WTC11 (cell line): ENCODE measurements around the gene IMPDH2. TPM values are rescaled to one million over a fixed set of nuclear protein-coding genes. Genes with fewer than 3 reads are reported as not detected.

Experiments
- ATAC-seq: fragments of 200-7000 bp; cut with Tn5 transposase; 2 replicates; pipeline ENCODE4 v1.10.0; 2021; ENCODE audit warnings: mild to moderate bottlenecking, moderate library complexity
- CTCF ChIA-PET: fragments of 300-600 bp; sonication (Branson Sonifier 250); formaldehyde crosslinking; loops from one replicate; lab custom pipeline; 2021; ENCODE audit warnings: antibody characterized with exemption; lab: Charles Lee
- POLR2A ChIA-PET: fragments of 350-600 bp; sonication (Branson Sonifier 250); formaldehyde crosslinking; loops from one replicate; lab custom pipeline; 2021; ENCODE audit warnings: antibody characterized with exemption; lab: Charles Lee
- DNase-seq: peaks from one replicate; pipeline ENCODE4 v3.0.0; 2021; ENCODE audit warnings: low spot score
- H3K27ac Mint-ChIP-seq: 2 replicates; pipeline ENCODE4 v1.8.0; 2021; ENCODE audit warnings: mixed read lengths
- H3K27me3 Mint-ChIP-seq: 2 replicates; pipeline ENCODE4 v1.8.0; 2021; ENCODE audit warnings: low read depth, mild to moderate bottlenecking, moderate library complexity, mixed read lengths
- H3K36me3 Mint-ChIP-seq: 2 replicates; pipeline ENCODE4 v1.8.0; 2021; ENCODE audit warnings: mixed read lengths
- H3K4me1 Mint-ChIP-seq: 2 replicates; pipeline ENCODE4 v1.8.0; 2022; ENCODE audit warnings: mixed read lengths
- H3K4me3 Mint-ChIP-seq: 2 replicates; pipeline ENCODE4 v1.8.0; 2021; ENCODE audit warnings: mild to moderate bottlenecking, moderate library complexity, mixed read lengths
- H3K9me3 Mint-ChIP-seq: 2 replicates; pipeline ENCODE4 v1.8.0; 2021; ENCODE audit warnings: mixed read lengths
- AR ChIP-seq: fragments of 250-450 bp; sonication (Bioruptor Pico); IDR thresholded peaks from 2 replicates; pipeline ENCODE4 v1.9.0; 2021; ENCODE audit warnings: mild to moderate bottlenecking
- ARID4B ChIP-seq: sonication (generic); formaldehyde crosslinking; IDR thresholded peaks from 2 replicates; pipeline ENCODE4 v1.8.0; 2023; ENCODE audit warnings: missing genetic modification reagents, mild to moderate bottlenecking, borderline replicate concordance
- E2F4 ChIP-seq: sonication (generic); formaldehyde crosslinking; IDR thresholded peaks from 2 replicates; pipeline ENCODE4 v1.8.1; 2022; ENCODE audit warnings: low read depth, mild to moderate bottlenecking, moderate library complexity, missing genetic modification reagents, borderline replicate concordance
- FOXP1 ChIP-seq: sonication (generic); formaldehyde crosslinking; IDR thresholded peaks from 2 replicates; pipeline ENCODE4 v1.8.0; 2022; ENCODE audit warnings: missing genetic modification reagents, mild to moderate bottlenecking, moderate library complexity, borderline replicate concordance
- IRF2 ChIP-seq: sonication (generic); formaldehyde crosslinking; IDR thresholded peaks from 2 replicates; pipeline ENCODE4 v1.8.0; 2022; ENCODE audit warnings: low read depth, missing genetic modification reagents, borderline replicate concordance
- NFATC4 ChIP-seq: fragments of 250-450 bp; sonication (Bioruptor Pico); IDR thresholded peaks from 2 replicates; pipeline ENCODE4 v1.9.0; 2021; ENCODE audit warnings: mild to moderate bottlenecking
- RORB ChIP-seq: fragments of 250-450 bp; sonication (Bioruptor Pico); IDR thresholded peaks from 2 replicates; pipeline ENCODE4 v1.9.0; 2021; ENCODE audit warnings: mild to moderate bottlenecking
- SP1 ChIP-seq: sonication (generic); formaldehyde crosslinking; conservative IDR thresholded peaks from 2 replicates; pipeline ENCODE4 v1.8.1; 2022; ENCODE audit warnings: missing genetic modification reagents
- TP53 ChIP-seq: sonication (generic); formaldehyde crosslinking; IDR thresholded peaks from 2 replicates; pipeline ENCODE4 v1.8.1; 2023; ENCODE audit warnings: mild to moderate bottlenecking, missing genetic modification reagents
- ZNF263 ChIP-seq: sonication (generic); formaldehyde crosslinking; IDR thresholded peaks from 2 replicates; pipeline ENCODE4 v1.8.1; 2022; ENCODE audit warnings: low read depth, mild to moderate bottlenecking, moderate library complexity, missing genetic modification reagents
- ZNF423 ChIP-seq: fragments of 250-450 bp; sonication (Bioruptor Pico); IDR thresholded peaks from 2 replicates; pipeline ENCODE4 v2.1.2; 2022; ENCODE audit warnings: mild to moderate bottlenecking, moderate library complexity
- ZNF425 ChIP-seq: fragments of 250-450 bp; sonication (Bioruptor Pico); conservative IDR thresholded peaks from 2 replicates; pipeline ENCODE4 v1.9.0; 2021; ENCODE audit warnings: mild to moderate bottlenecking
- total RNA-seq: library from RNA; stranded (reverse); gene quantifications from 3 replicates; pipeline ENCODE4 v1.2.3, GENCODE V29; 2021
- TF ChIP-seq, protein P1 (sequence below): sonication (generic); formaldehyde crosslinking; IDR thresholded peaks from 2 replicates; pipeline ENCODE4 v1.8.0; 2023; ENCODE audit warnings: mild to moderate bottlenecking, missing genetic modification reagents
- TF ChIP-seq, protein P2 (sequence below): fragments of 200-600 bp; IDR thresholded peaks from 2 replicates; pipeline ENCODE4 v1.8.0; 2022; ENCODE audit warnings: antibody characterized with exemption

Gene IMPDH2
- total RNA-seq, 1 experiment from 2014 or later = 452 TPM

DNA sequence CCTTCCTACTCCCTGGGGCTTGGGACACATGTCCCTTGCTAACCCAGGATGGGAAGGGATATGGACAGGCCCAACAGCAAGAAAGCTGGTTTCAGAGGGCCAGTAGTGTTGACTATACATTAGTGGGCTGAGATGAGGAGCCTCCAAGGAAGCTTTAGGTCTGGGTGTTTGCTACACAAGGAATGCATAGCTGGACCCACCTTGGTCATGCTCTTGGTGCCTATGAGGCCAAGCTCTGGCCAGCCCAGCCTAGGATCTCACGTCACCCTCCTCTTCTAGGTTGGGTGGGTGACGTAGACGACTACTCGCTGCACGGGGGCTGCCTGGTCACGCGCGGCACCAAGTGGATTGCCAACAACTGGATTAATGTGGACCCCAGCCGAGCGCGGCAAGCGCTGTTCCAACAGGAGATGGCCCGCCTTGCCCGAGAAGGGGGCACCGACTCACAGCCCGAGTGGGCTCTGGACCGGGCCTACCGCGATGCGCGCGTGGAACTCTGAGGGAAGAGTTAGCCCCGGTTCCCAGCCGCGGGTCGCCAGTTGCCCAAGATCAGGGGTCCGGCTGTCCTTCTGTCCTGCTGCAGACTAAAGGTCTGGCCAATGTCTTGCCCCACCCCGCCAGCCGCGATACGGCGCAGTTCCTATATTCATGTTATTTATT lies 22.7 kb downstream of the IMPDH2 start:
- POLR2A ChIA-PET = interaction anchor here (0.6 to 4.6 kb wide), 19 partner anchors 9 to 1284 kb away, joined by 3 to 81 read pairs (median 5); partner anchors contain the start of genes CELSR3, DAG1, DALRD3 and IMPDH2
- CTCF ChIA-PET = interaction anchor here (0.6 to 9.3 kb wide), 18 partner anchors 9 to 797 kb away, joined by 3 to 124 read pairs (median 4); partner anchors contain the start of genes ARIH2, BSN, CELSR3 and DALRD3
- ATAC-seq = no peak
- H3K9me3 Mint-ChIP-seq = no peaks in the 10 kb centered on the region
- TF ChIP-seq E2F4 (CRISPR knock-in tag) (no peak), ZNF425 (CRISPR knock-in tag) (no peak), IRF2 (CRISPR knock-in tag) (0 out of 2 replicates have a peak, but pooled peaks have one; percentile 9), ARID4B (CRISPR knock-in tag) (peak; percentile 7; the same call in 1 of the 2 replicates), RORB (CRISPR knock-in tag) (no peak), AR (CRISPR knock-in tag) (peak; percentile 12; the same call in 1 of the 2 replicates)
- TF ChIP-seq, protein P1, sequence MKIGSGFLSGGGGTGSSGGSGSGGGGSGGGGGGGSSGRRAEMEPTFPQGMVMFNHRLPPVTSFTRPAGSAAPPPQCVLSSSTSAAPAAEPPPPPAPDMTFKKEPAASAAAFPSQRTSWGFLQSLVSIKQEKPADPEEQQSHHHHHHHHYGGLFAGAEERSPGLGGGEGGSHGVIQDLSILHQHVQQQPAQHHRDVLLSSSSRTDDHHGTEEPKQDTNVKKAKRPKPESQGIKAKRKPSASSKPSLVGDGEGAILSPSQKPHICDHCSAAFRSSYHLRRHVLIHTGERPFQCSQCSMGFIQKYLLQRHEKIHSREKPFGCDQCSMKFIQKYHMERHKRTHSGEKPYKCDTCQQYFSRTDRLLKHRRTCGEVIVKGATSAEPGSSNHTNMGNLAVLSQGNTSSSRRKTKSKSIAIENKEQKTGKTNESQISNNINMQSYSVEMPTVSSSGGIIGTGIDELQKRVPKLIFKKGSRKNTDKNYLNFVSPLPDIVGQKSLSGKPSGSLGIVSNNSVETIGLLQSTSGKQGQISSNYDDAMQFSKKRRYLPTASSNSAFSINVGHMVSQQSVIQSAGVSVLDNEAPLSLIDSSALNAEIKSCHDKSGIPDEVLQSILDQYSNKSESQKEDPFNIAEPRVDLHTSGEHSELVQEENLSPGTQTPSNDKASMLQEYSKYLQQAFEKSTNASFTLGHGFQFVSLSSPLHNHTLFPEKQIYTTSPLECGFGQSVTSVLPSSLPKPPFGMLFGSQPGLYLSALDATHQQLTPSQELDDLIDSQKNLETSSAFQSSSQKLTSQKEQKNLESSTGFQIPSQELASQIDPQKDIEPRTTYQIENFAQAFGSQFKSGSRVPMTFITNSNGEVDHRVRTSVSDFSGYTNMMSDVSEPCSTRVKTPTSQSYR (CRISPR knock-in tag) = no peak
- TF ChIP-seq, all 79 proteins: peak for 3
- no peak for DNase-seq
- H3K4me3 Mint-ChIP-seq = peak overlapping the region; percentile 99
- peak overlapping the region; percentile 41; the same call in 1 of the 2 replicates for H3K27ac Mint-ChIP-seq
- H3K27me3 Mint-ChIP-seq = no peaks in the 10 kb centered on the region
- peaks cover 13% of the 10 kb centered on the region for H3K36me3 Mint-ChIP-seq
- peaks cover 15% of the 10 kb centered on the region for H3K4me1 Mint-ChIP-seq

- CTCF ChIA-PET = interaction anchor here (1.4 to 9.3 kb wide), 4 partner anchors 12 to 570 kb away, joined by 4 to 124 read pairs (median 64); partner anchors contain the start of genes DALRD3, NDUFAF3 and P4HTM
- Mint-ChIP-seq H3K4me1 (peaks cover 15% of the 10 kb centered on the region), H3K27ac (no peak overlapping the region), H3K9me3 (no peaks in the 10 kb centered on the region), H3K4me3 (peak overlapping the region; percentile 99), H3K27me3 (no peaks in the 10 kb centered on the region), H3K36me3 (peaks cover 11% of the 10 kb centered on the region; the same call in 1 of the 2 replicates)
- no peak for ATAC-seq
- no peak for DNase-seq
- POLR2A ChIA-PET = interaction anchor here (1.4 to 4.6 kb wide), 6 partner anchors 12 to 343 kb away, joined by 5 to 81 read pairs (median 30); partner anchors contain the start of genes CELSR3, DALRD3, IMPDH2 and NDUFAF3
- TF ChIP-seq, protein P2, sequence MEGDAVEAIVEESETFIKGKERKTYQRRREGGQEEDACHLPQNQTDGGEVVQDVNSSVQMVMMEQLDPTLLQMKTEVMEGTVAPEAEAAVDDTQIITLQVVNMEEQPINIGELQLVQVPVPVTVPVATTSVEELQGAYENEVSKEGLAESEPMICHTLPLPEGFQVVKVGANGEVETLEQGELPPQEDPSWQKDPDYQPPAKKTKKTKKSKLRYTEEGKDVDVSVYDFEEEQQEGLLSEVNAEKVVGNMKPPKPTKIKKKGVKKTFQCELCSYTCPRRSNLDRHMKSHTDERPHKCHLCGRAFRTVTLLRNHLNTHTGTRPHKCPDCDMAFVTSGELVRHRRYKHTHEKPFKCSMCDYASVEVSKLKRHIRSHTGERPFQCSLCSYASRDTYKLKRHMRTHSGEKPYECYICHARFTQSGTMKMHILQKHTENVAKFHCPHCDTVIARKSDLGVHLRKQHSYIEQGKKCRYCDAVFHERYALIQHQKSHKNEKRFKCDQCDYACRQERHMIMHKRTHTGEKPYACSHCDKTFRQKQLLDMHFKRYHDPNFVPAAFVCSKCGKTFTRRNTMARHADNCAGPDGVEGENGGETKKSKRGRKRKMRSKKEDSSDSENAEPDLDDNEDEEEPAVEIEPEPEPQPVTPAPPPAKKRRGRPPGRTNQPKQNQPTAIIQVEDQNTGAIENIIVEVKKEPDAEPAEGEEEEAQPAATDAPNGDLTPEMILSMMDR = no peak
- TF ChIP-seq ZNF263 (no peak), ZNF423 (CRISPR knock-in tag) (no peak), FOXP1 (no peak), TP53 (CRISPR knock-in tag) (no peak), NFATC4 (no peak), SP1 (no peak)
These were observed 23.2 kb downstream of the IMPDH2 start for GRCh38 chr3:49005998-49006397.
